HG02678 (cell line): ENCODE results near the gene PRR3.

Experiments
- ATAC-seq: cut with Tn5 transposase; IDR thresholded peaks from one replicate; pipeline ENCODE4 v1.9.1; 2021; ENCODE audit warnings: mild to moderate bottlenecking, moderate library complexity; ENCODE audit not compliant: unreplicated experiment

Gene PRR3

GRCh38 chr6:30570263-30570662 is 13.2 kb downstream of the PRR3 start:
- no peak for ATAC-seq

DNA sequence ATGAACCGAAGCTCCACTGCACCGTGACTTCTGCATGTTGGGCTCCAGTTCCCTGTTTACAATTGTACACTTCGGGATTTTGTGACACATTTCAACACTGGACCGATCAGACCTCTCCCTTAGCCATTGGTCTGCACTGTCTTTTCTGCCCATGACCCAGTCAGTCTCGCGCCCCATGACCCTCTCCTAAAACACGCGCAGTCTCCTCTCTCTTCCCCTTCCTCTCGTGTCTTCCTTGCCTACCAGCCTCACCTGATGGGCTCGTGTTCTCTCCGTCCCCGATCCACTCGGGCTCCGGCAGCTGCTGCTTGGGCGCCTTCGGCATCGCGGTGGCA is 13.6 kb downstream of the PRR3 start:
- peak; percentile 7 for ATAC-seq

- ATAC-seq: peak; percentile 95
These were observed 14.1 kb downstream of the PRR3 start, which contains the start of gene ABCF1 for GRCh38 chr6:30571075-30571761. Gene ABCF1 (plus strand): TSS chr6:30571442. CDS start chr6:30571488, 46 bp downstream.

DNA sequence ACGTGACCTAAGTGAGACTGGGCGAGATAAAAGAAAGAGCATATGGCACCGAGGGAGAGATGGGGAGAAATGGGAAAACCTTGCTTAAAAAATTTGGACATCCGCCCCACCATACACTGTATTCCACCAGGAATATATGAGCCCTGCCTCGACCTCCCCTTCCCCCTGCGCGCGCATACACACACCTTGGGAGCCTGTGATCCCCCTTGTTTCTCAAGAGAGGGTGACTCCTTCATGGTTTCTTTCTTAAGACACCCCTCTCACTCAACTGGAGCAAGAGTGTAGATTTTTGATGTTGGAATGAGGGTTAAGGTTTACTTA is 14.6 kb downstream of the PRR3 start:
- no peak for ATAC-seq

DNA sequence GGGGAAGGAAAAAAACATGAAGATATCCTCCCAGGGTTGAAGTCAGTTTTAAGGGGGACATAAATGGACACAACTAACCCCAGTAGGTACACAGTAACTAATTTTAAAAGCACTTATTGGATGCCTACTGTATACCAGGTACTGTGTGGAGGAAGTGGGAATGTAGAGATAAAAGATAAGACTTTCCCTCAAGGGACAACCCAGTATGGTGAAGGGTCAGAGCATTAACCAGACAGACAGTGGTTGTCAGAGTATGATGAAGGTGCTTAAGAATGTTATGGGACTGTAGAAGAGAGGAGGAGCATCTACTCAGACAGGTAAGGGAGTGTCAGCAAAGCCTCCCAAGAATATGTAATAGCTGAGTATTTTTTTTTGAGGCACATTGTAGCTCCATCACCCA is 15.1 kb downstream of the PRR3 start:
- ATAC-seq: no peak

- no peak for ATAC-seq
These were observed 16.0 kb downstream of the PRR3 start for GRCh38 chr6:30573113-30573512.

GRCh38 chr6:30578051-30578450 is 21.0 kb downstream of the PRR3 start:
- ATAC-seq: no peak

GRCh38 chr6:30583921-30584320 is 26.8 kb downstream of the PRR3 start:
- no peak for ATAC-seq

GRCh38 chr6:30589754-30590358 is 32.8 kb downstream of the PRR3 start:
- ATAC-seq: no peak

DNA sequence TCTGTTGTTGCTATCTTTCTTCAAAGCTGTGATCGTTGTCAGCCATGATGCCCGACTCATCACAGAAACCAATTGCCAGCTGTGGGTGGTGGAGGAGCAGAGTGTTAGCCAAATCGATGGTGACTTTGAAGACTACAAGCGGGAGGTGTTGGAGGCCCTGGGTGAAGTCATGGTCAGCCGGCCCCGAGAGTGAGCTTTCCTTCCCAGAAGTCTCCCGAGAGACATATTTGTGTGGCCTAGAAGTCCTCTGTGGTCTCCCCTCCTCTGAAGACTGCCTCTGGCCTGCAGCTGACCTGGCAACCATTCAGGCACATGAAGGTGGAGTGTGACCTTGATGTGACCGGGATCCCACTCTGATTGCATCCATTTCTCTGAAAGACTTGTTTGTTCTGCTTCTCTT is 33.4 kb downstream of the PRR3 start:
- ATAC-seq: no peak

DNA sequence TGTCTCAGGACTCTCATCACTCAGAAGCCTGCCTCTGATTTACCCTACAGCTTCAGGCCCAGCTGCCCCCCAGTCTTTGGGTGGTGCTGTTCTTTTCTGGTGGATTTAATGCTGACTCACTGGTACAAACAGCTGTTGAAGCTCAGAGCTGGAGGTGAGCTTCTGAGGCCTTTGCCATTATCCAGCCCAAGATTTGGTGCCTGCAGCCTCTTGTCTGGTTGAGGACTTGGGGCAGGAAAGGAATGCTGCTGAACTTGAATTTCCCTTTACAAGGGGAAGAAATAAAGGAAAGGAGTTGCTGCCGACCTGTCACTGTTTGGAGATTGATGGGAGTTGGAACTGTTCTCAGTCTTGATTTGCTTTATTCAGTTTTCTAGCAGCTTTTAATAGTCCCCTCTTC is 33.9 kb downstream of the PRR3 start:
- ATAC-seq: no peak

- no peak for ATAC-seq
These were observed 35.2 kb downstream of the PRR3 start for GRCh38 chr6:30592287-30592686.

GRCh38 chr6:30597315-30598144 is 40.4 kb downstream of the PRR3 start:
- ATAC-seq: peak; percentile 56

- no peak for ATAC-seq
These were observed 42.0 kb downstream of the PRR3 start for GRCh38 chr6:30598912-30599624.

DNA sequence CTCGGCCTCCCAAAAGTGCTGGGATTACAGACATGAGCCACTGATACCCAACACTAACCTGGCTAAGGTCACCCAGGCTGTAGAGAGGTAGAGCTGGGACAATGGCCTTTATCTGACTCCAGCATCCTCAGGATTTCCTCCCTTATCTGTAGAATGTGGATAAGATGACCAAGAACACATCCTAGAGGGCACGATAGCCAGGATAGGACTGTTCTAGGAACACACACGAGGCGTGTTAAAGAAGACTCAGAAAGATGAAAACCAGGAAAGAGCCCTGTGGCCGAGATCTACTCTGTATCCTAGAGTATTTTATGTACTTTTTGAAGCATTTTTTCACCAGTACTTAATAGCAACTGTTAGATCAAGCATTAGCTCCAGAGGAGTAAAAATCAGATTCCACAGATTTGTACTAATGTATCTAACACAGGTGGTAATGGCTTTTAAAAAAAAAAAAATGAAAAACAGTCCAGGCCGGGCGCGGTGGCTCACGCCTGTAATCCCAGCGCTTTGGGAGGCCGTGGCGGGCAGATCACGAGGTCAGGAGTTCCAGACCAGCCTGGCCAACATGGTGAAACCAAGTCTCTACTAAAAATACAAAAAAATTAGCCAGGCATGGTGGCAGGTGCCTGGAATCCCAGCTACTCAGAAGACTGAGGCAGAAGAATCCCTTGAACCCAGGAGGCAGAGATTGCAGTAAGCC is 42.7 kb downstream of the PRR3 start:
- ATAC-seq: no peak

DNA sequence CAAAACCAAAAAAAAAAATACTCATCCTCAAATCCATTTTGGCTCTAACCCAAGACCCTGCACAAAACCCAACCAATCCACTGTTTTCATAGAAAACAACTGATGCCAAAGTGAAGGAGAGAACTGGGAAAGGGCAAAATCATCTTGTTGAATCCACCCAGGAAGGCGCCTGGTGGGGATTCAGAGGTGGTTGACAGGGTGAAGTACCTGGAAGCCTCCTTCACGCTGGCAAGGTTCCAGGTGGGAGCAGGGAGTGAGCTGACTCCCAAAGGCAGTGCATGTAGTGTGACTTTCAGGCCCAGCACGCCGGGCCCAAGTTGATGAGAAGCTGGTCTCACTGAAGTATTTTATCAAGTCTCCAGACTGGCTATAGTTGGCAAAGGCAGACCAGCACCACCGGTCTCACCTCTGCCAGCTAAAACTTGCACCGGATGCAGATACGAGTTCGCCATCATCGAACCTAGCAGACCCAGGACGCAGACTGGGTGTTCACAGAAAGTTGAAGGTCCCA is 43.4 kb downstream of the PRR3 start:
- no peak for ATAC-seq

DNA sequence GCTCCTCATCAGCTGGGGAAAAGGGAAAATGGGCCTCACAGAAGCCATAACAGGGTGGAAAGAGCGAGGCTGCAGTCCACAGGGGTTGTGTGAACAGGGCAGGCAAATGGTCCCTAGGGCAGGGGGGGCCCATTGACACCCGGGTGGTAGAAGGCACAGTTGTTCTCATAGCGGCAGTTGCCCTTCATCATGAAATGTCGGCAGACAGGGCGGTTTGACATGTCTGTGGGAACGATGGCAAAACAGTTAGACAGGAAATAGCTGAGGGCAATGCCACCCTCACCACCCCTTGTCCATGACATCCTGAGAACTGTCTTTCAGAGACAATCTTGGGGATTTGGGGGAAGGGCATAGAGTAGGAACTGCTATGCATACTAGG is 44.3 kb downstream of the PRR3 start:
- ATAC-seq: no peak

DNA sequence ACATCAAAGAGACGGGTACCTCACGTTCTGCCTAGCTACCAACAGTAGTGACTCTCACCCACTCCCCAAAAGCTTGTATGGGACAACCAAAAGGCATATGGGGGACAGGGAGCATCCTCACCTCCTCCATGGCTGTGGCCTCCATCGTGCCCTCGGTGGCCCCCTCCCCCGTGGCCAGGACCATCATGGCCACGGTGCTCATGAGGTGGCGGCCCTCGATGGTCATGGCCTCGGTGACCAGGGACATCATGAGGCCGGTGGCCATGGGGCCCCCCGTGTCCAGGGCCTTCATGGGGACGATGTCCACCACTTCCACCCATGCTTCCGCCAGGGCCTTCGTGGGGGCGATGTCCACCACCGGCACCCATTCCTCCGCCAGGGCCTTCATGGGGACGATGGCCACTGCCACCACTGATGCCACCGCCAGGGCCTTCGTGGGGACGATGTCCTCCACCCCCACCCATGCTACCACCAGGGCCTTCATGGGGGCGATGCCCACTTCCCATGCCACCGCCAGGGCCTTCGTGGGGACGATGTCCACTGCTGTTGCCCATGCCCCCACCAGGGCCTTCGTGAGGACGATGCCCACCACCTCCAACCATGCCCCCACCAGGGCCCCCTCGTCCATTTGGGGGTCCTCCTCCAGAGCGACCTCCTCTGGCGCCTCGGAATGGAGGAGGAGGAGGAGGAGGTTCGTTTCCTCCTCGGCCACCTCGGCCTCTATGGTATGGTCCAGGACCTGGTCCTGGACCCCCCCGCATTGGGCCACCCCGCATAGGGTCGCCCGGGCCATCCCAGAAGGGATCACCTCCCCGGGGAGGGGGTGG is 44.9 kb downstream of the PRR3 start:
- no peak for ATAC-seq

DNA sequence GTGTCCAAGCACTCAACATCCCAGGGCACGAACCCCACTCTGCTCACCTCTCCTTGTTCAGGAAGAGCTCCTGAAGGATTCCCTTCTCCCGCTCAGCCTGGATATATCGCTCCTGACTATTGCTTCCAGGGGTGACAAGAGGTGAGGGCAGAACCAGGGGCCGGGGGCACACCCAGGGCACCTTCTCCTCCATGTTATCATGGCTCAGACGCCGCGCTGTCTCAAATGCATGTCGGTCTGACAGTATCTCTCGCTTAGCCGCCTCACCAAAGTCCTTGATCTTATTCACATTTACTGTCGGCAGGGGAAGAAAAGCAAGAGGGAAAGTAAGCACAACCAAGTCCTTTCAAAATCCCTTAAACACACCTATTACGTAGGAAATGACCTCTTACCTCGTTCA is 46.9 kb downstream of the PRR3 start:
- ATAC-seq: no peak

DNA sequence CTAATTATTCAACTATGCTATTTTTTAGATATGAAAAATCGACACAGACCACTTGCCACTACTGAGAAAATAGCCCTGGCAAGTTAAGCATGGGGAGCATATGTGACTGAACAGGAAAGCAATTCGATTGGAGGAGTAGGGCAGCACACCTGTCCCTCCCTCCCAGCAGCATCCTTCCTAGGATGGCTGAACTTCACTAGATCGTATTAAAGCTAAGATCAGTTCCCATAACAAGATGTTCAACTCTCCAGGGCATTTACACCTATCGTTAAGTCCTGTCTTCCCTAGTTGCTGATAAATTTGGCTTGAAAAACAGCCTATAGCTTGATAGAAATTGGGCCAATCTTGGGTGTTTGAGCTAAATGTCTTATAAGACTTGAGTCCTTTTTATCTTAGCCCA is 53.0 kb downstream of the PRR3 start:
- ATAC-seq: no peak
